ENCODE data around the gene POLR1E. TPM values are rescaled to one million over a fixed set of nuclear protein-coding genes. Genes with fewer than 3 reads are reported as not detected.

Gene POLR1E
- total RNA-seq, 4 donors from 2014 or later: 16.7 to 22.3 (median 17.6) TPM

DNA sequence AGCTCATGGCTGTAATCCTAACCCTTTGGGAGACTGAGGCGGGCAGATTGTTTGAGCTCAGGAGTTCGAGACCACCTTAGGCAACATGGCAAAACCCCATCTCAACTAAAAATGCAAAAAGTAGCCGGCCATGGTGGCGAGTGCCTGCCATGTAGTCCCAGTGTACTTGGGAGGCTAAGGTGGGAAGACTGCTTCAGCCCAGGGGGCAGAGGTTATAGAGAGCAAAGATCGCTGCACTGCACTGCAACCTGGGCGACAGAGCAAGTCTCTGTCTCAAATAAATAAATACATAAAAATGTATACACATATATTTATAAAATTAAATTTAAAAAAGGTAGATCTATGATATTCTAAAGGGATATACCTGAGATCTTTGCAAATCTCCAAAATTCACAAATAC is 39.9 kb upstream of the POLR1E start:
- Histone ChIP-seq H3K4me3 (no peak overlapping the region), H3K27ac (no peak overlapping the region), H3K27me3 (no peaks in the 10 kb centered on the region), H3K9me3 (no peaks in the 10 kb centered on the region), H3K36me3 (peaks cover 0 to 13% of the 10 kb centered on the region in 2 donors), H3K4me1 (peaks cover 0 to 2% of the 10 kb centered on the region in 2 donors)
- no peak for DNase-seq
- intact Hi-C loops (cut with DNase I; ENCODE audit: low total_unique reads): no loop called here
- in situ Hi-C loops (cut with MboI; ENCODE audit: low sequenced_read_pairs in 4 of 4): no loop called here
- TF ChIP-seq, protein P1, sequence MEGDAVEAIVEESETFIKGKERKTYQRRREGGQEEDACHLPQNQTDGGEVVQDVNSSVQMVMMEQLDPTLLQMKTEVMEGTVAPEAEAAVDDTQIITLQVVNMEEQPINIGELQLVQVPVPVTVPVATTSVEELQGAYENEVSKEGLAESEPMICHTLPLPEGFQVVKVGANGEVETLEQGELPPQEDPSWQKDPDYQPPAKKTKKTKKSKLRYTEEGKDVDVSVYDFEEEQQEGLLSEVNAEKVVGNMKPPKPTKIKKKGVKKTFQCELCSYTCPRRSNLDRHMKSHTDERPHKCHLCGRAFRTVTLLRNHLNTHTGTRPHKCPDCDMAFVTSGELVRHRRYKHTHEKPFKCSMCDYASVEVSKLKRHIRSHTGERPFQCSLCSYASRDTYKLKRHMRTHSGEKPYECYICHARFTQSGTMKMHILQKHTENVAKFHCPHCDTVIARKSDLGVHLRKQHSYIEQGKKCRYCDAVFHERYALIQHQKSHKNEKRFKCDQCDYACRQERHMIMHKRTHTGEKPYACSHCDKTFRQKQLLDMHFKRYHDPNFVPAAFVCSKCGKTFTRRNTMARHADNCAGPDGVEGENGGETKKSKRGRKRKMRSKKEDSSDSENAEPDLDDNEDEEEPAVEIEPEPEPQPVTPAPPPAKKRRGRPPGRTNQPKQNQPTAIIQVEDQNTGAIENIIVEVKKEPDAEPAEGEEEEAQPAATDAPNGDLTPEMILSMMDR (IDR thresholded peaks at IDR 0.05 in 4 of 5, conservative IDR thresholded peaks at IDR 0.05 in 1 of 5): no peak
- no peak for TF ChIP-seq POLR2A (IDR thresholded peaks at IDR 0.05)
- ATAC-seq: no peak

DNA sequence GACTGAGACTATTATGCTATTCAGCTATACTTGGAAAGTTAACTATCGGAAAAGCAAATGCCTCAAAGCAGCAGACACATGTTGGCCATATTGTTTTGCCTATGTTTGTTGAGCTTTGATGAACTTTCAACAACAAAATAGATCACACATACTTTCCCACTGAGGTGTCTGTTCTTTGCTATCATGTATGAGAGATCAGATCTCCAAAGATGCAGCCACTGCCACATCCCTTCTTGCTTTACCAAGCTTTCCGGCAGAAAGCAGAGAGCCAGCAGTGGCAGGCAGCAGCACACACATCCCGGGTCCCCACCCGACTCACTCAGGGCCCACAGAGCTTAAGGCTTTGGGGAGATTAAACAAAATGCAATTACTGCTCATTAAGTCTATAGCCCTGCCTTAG is 39.3 kb upstream of the POLR1E start:
- intact Hi-C loops (cut with DNase I; ENCODE audit: low total_unique reads): no loop called here
- Histone ChIP-seq H3K27ac (no peak overlapping the region), H3K36me3 (peaks cover 0 to 10% of the 10 kb centered on the region in 2 donors), H3K27me3 (no peaks in the 10 kb centered on the region), H3K4me3 (no peak overlapping the region), H3K4me1 (peaks cover 1 to 2% of the 10 kb centered on the region in 2 donors), H3K9me3 (no peaks in the 10 kb centered on the region)
- TF ChIP-seq, protein P1 (IDR thresholded peaks at IDR 0.05 in 4 of 5, conservative IDR thresholded peaks at IDR 0.05 in 1 of 5): no peak
- TF ChIP-seq POLR2A (IDR thresholded peaks at IDR 0.05): no peak
- in situ Hi-C loops (cut with MboI; ENCODE audit: low sequenced_read_pairs in 4 of 4): no loop called here
- ATAC-seq (no peak), DNase-seq (no peak)

DNA sequence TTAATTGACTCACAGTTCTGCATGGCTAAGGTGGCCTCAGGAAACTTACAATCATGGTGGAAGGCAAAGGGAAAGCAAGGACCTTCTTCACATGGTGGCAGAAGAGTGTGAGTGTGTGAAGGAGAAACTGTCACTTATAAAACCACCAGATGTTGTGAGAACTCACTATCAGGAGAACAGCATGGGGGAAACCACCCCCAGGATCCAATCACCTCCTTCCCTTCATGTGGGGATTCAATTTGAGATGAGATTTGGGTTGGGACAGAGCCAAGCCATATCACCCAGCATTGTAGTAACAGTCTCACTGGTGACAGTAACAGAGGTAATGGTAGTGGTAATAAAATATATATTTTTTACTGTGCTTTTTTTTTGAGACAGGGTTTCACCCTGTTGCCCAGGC is 38.6 kb upstream of the POLR1E start:
- Histone ChIP-seq H3K4me1 (peaks cover 2 to 7% of the 10 kb centered on the region in 2 donors), H3K36me3 (peaks cover 0 to 3% of the 10 kb centered on the region in 2 donors), H3K4me3 (no peak overlapping the region), H3K9me3 (no peaks in the 10 kb centered on the region), H3K27ac (no peak overlapping the region), H3K27me3 (no peaks in the 10 kb centered on the region)
- intact Hi-C loops (cut with DNase I; ENCODE audit: low total_unique reads): no loop called here
- in situ Hi-C loops (cut with MboI; ENCODE audit: low sequenced_read_pairs in 4 of 4): no loop called here
- no peak for ATAC-seq
- TF ChIP-seq, protein P1 (IDR thresholded peaks at IDR 0.05 in 4 of 5, conservative IDR thresholded peaks at IDR 0.05 in 1 of 5): no peak
- no peak for TF ChIP-seq POLR2A (IDR thresholded peaks at IDR 0.05)
- DNase-seq: no peak

DNA sequence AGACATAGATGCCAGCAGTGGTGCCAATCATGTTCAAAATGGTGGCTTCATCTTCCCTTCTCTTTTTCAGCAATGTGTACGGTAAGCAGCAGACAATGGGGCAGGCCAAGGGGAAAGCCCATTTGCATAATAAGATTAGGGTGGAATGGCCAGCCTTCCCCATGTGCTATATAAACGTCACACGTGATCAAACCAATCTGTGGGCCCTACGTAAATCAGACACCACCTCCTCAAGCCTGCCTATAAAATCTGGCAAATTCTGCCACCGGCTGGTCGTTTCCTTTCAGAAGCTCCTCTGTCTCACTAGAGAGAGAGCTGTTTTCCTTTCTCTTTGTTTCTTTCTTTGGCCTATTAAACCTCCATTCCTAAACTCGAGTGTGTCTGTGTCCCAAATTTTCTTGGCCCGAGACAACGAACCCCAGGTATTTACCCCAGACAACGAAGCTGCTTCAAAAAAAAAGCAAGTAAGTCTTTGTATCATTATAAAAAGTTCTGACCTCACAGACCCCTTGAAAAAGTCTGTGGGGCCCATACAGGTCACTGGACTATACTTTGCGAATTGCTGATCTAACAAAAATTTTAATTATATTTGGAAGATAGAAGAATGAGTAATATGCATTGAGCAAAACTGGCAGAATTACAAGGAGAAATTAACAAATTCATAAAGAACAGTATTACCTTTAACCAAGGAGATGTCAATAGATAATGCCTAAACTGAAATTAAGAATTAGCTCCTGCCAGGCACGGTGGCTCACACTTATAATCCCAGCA is 35.7 kb upstream of the POLR1E start:
- Histone ChIP-seq H3K4me1 (peaks cover 11 to 28% of the 10 kb centered on the region in 2 donors), H3K36me3 (no peaks in the 10 kb centered on the region), H3K4me3 (no peak overlapping the region), H3K9me3 (no peaks in the 10 kb centered on the region), H3K27ac (no peak overlapping the region), H3K27me3 (no peaks in the 10 kb centered on the region)
- DNase-seq (no peak), ATAC-seq (no peak)
- intact Hi-C loops (cut with DNase I; ENCODE audit: low total_unique reads) (loop anchor here (2.0 kb wide), 1 partner anchor 29 kb away; no protein-coding TSS in a partner anchor), in situ Hi-C loops (cut with MboI; ENCODE audit: low sequenced_read_pairs in 4 of 4) (loop anchor here in 1 of 4 donors (25.0 kb wide), 1 partner anchor 612 kb away; the partner anchor contains the start of gene SHB)
- no peak for TF ChIP-seq POLR2A (IDR thresholded peaks at IDR 0.05)
- TF ChIP-seq, protein P1 (IDR thresholded peaks at IDR 0.05 in 4 of 5, conservative IDR thresholded peaks at IDR 0.05 in 1 of 5): no peak
